Right kidney (tissue), 1 donor: ENCODE results near the gene MRPL48.
"Not testable (repeated sequence)": the region's sequence is repeated elsewhere in the genome, so short reads cannot be mapped to it uniquely, and the experiment has no call there.

ENCODE experiments used
- DNase-seq: peaks from one replicate; pipeline ENCODE4 v3.0.0-alpha.2; 2016

MRPL48 gene

GRCh38 chr11:73838443-73839122 lies 50.9 kb downstream of the MRPL48 start:
- DNase-seq, result no peak

DNA sequence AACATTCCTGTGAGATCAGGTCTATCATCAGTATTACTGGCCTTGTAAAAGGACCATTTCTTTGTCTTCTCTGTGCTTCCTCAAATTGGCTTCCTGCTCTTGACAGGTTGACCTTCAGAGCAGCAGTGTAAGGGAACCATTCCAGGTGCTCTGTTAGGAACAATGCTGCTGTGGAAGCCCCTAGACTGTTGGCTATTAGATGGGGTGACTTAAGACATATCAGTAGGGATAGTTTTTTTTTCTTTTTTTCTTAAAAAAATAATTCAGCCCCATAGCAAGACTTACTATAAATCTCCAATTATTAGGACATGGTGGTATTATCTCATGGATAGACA lies 51.4 kb downstream of the MRPL48 start:
- DNase-seq, result no peak

DNA sequence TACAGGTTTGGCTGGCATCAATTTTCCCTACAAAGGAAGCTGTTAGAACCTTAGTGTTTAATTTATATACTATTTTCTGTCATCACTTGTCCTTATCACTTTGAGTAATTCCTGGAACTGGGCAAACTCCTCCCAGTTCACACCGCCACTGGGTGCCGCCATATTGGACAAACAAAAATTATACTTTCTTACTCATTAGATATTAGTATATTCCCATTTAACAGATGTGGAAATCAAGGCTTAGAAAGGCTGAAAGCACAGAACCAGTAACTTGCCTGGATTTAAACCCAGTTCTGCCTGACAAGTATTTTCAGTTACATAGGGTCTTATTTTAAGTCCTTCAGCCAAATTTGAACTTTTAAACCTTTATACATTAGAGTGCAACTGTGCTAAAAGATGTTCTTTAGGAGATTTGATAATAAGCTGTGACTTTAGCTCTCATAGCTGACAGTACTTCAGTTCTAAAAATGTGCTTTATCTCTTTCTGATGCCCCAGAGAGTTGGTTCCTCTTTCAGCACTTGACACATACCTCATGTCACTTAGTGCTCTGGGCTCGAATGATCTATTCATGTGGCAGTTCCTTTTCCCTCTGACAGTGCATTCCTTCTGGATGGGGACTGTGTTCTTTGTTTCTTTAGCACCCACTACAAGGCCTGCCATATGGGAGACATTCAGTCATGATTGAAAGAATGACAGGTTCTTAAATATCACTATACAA lies 63.5 kb downstream of the MRPL48 start:
- no peak for DNase-seq

GRCh38 chr11:73852049-73852448 lies 64.4 kb downstream of the MRPL48 start:
- no peak for DNase-seq

GRCh38 chr11:73854680-73855079 lies 67.0 kb downstream of the MRPL48 start:
- DNase-seq, result no peak

GRCh38 chr11:73856031-73856567 lies 68.4 kb downstream of the MRPL48 start:
- no peak for DNase-seq

GRCh38 chr11:73859671-73860070 lies 72.0 kb downstream of the MRPL48 start:
- no peak for DNase-seq

DNA sequence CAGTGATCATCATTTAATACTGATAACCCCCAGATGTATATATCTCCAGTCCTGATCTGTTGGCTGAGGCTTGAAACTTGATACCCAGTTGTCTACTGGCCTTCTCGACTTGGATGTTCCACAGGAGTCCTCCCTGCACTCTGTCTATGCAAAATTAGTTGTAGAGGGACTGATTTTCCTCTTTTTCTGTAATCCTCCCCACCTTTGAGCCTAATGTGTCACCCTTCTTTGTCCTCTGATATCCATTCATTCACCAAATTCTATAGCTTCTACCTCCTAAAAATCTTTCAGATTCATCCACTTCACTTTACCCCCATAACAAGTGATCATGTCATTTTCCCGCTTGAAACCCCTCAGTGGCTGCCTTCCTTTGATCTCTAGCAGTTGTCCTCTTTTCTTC lies 72.5 kb downstream of the MRPL48 start:
- no peak for DNase-seq

DNA sequence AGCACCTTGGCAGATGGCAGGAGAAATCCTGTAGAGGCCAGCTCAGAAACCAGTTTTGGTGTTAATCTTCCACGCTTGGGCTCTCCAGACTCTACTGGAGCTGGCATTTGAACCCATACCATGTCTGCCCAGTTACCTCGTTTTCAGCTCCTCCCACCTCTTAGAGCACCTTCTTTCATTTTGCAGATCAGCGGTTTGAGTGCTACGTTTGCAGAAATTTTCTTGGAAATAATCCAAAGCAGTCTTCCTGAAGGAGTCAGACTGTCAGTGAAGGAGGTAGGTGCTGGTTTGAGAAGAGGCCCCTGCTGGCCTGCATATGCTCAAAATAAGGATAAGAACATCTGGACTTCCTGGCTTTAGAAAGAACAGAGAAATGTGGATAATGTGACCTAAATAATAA lies 75.3 kb downstream of the MRPL48 start:
- no peak for DNase-seq

DNA sequence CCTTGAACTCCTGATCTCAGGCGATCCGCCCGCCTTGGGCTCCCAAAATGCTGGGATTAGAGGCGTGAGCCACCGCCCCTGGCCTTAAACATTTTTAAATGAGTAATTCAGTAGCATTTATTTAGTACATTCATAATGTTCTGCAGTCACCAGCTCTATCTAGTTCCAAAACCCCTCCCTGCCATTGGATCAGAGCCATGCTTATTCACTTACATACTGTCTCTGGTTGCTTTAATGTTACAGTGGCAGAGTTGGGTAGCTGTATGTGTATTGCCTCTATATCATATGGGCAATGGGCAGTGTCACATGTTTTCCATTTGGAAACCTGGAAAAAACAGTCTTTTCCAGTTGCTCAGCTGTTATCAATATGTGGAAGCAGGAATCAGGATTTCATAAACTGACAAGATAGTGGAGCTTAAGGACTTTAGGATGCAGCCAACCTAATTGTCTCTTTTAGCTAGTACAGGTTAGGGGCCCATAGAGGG lies 78.5 kb downstream of the MRPL48 start:
- DNase-seq, result no peak

DNA sequence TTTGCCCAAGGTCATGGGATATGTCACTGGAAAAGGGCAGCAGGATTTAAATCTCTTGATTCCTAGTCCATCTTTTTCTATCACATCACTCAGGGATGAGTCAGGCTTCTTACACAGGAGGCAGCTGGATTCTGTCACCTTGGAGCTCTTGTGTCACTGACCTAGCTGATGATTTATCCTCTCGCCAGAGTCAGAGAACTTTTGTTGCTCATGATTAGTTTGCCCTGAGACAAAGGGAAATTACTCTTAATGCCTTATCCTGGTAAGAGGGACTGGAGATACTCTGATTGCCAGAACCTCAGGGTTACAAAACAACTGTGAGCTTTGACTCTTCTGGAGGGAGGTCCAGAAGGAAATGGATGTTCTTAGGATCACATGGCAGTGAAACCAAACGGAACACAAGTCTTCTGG lies 78.9 kb downstream of the MRPL48 start:
- DNase-seq, result peak; percentile 14

GRCh38 chr11:73869332-73869949 lies 81.8 kb downstream of the MRPL48 start:
- no peak for DNase-seq

- no peak for DNase-seq
Observed at GRCh38 chr11:73870261-73870660, 82.6 kb downstream of the MRPL48 start.

- DNase-seq, result no peak
Observed at GRCh38 chr11:73872749-73873357, 85.2 kb downstream of the MRPL48 start.

GRCh38 chr11:73875380-73875779 lies 87.7 kb downstream of the MRPL48 start:
- DNase-seq, result no peak

DNA sequence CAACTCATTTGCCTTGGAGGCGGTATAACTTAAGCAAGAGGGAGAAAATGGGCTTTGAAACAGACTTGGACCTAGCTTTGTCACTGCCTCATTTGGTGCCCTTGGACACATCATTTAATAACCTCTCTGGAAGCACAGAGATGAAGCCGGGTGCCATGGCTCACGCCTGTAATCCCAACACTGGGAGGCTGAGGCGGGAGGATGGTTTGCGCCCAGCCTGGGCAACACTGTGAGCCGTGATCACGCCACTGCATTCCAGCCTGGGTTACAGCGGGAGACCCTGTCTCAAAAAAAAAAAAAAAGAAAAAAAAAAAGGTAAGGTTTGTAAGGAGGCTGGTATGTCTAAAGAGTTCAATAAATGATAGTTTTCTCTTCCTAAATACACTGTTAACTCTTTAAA lies 88.2 kb downstream of the MRPL48 start:
- DNase-seq, result peak; percentile 18

GRCh38 chr11:73876424-73877310 lies 89.0 kb downstream of the MRPL48 start, which contains the start of the genes COA4 and PAAF1:
COA4 (minus strand) TSS chr11:73876846; CDS start chr11:73873378, 3,468 bp downstream.
PAAF1 (plus strand) TSS chr11:73876999; CDS start chr11:73877022, 23 bp downstream.
- peak; percentile 95 for DNase-seq

DNA sequence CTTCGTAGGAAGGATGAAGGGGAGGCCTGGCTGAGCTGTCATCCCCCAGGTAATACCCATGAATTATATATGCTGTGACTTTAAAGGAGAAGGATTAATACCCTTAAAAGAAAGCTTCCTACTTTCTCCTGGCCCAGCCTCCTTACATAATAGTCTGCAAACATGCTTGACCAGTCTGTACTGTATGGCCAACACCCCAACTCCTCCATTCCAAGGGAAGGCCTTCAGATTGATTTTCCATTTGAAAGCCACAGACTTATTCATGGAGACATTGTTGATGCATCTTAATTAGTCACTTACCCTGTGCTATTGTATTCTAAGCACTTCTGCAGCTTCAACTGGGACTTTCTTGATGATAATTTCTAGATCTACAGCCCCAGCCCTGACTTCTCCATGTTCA lies 91.1 kb downstream of the MRPL48 start:
- no peak for DNase-seq

DNA sequence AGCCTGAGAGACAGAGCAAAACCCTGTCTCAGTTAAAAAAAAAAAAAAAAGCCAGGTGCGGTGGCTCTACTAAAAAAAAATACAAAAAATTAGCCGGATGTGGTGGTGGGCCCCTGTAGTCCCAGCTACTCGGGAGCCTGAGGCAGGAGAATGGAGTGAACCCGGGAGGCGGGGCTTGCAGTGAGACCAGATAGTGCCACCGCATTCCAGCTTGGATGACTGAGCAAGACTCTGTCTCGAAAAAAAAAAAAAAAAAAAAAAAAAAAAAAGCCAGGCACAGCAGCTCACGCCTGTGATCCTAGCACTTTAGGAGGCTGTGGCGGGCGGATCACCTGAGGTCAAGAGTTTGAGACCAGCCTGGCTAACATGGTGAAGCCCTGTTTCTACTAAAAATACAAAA lies 92.8 kb downstream of the MRPL48 start:
- DNase-seq, result not testable (repeated sequence)

DNA sequence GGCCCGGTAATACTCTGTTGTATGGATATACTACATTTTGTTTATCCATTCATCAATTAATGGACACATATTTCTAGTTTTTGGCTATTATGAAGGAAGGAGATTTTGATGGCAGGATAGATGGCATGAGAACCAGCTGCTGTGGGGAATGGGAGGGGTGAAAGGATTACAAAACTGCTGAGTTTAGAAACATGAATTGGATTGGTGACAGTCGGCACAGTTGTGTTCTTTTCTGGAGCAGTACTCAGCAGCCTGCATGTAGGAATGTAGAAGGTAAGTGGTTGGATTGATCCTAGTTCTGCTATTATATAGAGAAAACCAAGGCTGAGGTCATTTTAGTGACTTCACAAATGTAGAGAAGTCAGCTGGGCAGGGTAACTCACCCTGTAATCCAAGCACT lies 96.2 kb downstream of the MRPL48 start:
- DNase-seq, result no peak

- no peak for DNase-seq
Observed at GRCh38 chr11:73888244-73888643, 100.6 kb downstream of the MRPL48 start.

DNA sequence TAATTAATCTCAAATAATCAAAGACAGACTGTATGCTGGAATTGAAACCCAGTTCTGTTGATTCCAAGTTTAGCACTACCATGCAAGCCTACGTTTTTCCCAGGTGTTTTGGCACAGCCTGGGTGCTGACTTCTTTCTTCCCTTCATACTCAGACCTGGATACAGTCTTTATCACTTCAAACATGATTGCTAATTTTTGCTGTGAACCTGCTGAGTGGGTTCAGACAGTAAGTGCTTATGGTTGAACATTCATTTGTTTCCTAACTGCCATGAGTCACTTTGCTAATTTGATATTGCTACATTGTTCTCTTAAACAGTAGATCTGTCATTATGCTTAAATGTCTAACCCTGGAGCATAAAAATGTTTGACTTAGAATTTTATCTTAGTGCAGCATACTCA lies 101.3 kb downstream of the MRPL48 start:
- DNase-seq, result no peak
